ENCODE measurements around the gene PROM1. TPM values are rescaled to one million over a fixed set of nuclear protein-coding genes. Genes with fewer than 3 reads are reported as not detected.

The PROM1 gene
- total RNA-seq, 5 donors from 2014 or later (not counting 1 experiment from before 2014, with no cell fraction given): 0.38 to 2.0 (median 1.4) TPM

- Mint-ChIP-seq H3K36me3 (no peaks in the 10 kb centered on the region), H3K4me1 (no peaks in the 10 kb centered on the region), H3K27ac (no peak overlapping the region), H3K27me3 (peaks cover 26 to 32% of the 10 kb centered on the region in 2 donors), H3K9me3 (no peaks in the 10 kb centered on the region), H3K4me3 (no peak overlapping the region)
- DNase-seq (no peak), ATAC-seq (replicated peaks in 1 of 4) (no peak)
- POLR2A ChIA-PET: no interaction called here
- no peak overlapping the region for H3K27ac ChIP-seq (ENCODE audit: low read length)
- 76% methylated on average over 4 of the region's 5 CpGs for WGBS (ENCODE audit: insufficient coverage)
- no peaks in the 10 kb centered on the region for H3K9me3 ChIP-seq
- CTCF ChIA-PET: interaction anchor here in 1 of 2 donors (0.5 kb wide), 1 partner anchor 503 kb away, joined by 3 read pairs; no protein-coding TSS in a partner anchor
- H3K36me3 ChIP-seq (ENCODE audit: control insufficient read depth in 2 of 2, extremely low read depth in 1 of 2, insufficient read depth in 1 of 2, low read length in 1 of 2): no peaks in the 10 kb centered on the region
- H3K4me1 ChIP-seq (ENCODE audit: control insufficient read depth in 1 of 2, extremely low read depth in 1 of 2, insufficient read depth in 2 of 2, low read length in 2 of 2): no peaks in the 10 kb centered on the region
- H3K27me3 ChIP-seq (replicated peaks in 1 of 2; ENCODE audit: control insufficient read depth in 2 of 2, extremely low read depth in 1 of 2, insufficient read depth in 2 of 2, low read length in 1 of 2): peaks cover 0 to 14% of the 10 kb centered on the region in 2 experiments
- no peak overlapping the region for H3K4me3 ChIP-seq (ENCODE audit: control insufficient read depth in 1 of 2, extremely low read depth in 1 of 2, low read length in 1 of 2)
These were observed 31.8 kb downstream of the PROM1 start for GRCh38 chr4:16051980-16052379.

DNA sequence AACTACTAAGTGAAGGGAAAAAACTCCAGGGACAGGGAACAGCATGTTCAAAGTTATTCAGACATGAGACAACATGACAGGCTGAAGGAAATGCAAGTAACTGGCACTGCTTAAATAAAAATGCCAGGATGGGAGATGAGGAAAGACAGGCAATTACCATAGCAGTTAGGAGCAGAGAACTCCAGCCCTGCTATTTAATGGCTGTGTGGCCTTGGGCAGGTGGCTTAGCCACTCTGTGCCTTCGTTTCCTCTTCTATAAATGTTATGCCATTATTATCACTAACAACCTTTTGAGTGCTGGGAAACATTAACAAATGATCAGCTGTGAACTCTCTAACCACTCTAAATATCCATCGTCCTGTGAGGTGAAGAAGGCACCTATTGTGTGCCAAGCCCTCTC is 32.7 kb downstream of the PROM1 start:
- no peaks in the 10 kb centered on the region for H3K9me3 ChIP-seq
- DNase-seq (no peak), ATAC-seq (replicated peaks in 1 of 4) (no peak)
- Mint-ChIP-seq H3K4me1 (no peaks in the 10 kb centered on the region), H3K27me3 (peaks cover 20 to 26% of the 10 kb centered on the region in 2 donors), H3K36me3 (no peaks in the 10 kb centered on the region), H3K27ac (no peak overlapping the region), H3K4me3 (no peak overlapping the region), H3K9me3 (no peaks in the 10 kb centered on the region)
- CTCF ChIA-PET: no interaction called here
- peaks cover 0 to 11% of the 10 kb centered on the region in 2 experiments for H3K27me3 ChIP-seq (replicated peaks in 1 of 2; ENCODE audit: control insufficient read depth in 2 of 2, extremely low read depth in 1 of 2, insufficient read depth in 2 of 2, low read length in 1 of 2)
- no peak overlapping the region for H3K4me3 ChIP-seq (ENCODE audit: control insufficient read depth in 1 of 2, extremely low read depth in 1 of 2, low read length in 1 of 2)
- WGBS (ENCODE audit: insufficient coverage): no CpG with 5 or more reads among the region's 2 CpGs
- no peaks in the 10 kb centered on the region for H3K36me3 ChIP-seq (ENCODE audit: control insufficient read depth in 2 of 2, extremely low read depth in 1 of 2, insufficient read depth in 1 of 2, low read length in 1 of 2)
- POLR2A ChIA-PET: no interaction called here
- H3K4me1 ChIP-seq (ENCODE audit: control insufficient read depth in 1 of 2, extremely low read depth in 1 of 2, insufficient read depth in 2 of 2, low read length in 2 of 2): no peaks in the 10 kb centered on the region
- no peak overlapping the region for H3K27ac ChIP-seq (ENCODE audit: low read length)

- Histone ChIP-seq H3K4me1 (ENCODE audit: control insufficient read depth in 1 of 2, extremely low read depth in 1 of 2, insufficient read depth in 2 of 2, low read length in 2 of 2) (no peaks in the 10 kb centered on the region), H3K4me3 (ENCODE audit: control insufficient read depth in 1 of 2, extremely low read depth in 1 of 2, low read length in 1 of 2) (no peak overlapping the region), H3K27me3 (replicated peaks in 1 of 2; ENCODE audit: control insufficient read depth in 2 of 2, extremely low read depth in 1 of 2, insufficient read depth in 2 of 2, low read length in 1 of 2) (peaks cover 0 to 11% of the 10 kb centered on the region in 2 experiments), H3K9me3 (no peaks in the 10 kb centered on the region), H3K27ac (ENCODE audit: low read length) (no peak overlapping the region), H3K36me3 (ENCODE audit: control insufficient read depth in 2 of 2, extremely low read depth in 1 of 2, insufficient read depth in 1 of 2, low read length in 1 of 2) (no peaks in the 10 kb centered on the region)
- ATAC-seq (replicated peaks in 1 of 4) (no peak), DNase-seq (no peak)
- WGBS (ENCODE audit: insufficient coverage): no CpG with 5 or more reads among the region's 1 CpG
- Mint-ChIP-seq H3K27ac (no peak overlapping the region), H3K4me1 (no peaks in the 10 kb centered on the region), H3K36me3 (no peaks in the 10 kb centered on the region), H3K27me3 (peaks cover 16 to 22% of the 10 kb centered on the region in 2 donors), H3K4me3 (no peak overlapping the region), H3K9me3 (no peaks in the 10 kb centered on the region)
- ChIA-PET CTCF (no interaction called here), POLR2A (no interaction called here)
These were observed 33.2 kb downstream of the PROM1 start for GRCh38 chr4:16050669-16051068.

DNA sequence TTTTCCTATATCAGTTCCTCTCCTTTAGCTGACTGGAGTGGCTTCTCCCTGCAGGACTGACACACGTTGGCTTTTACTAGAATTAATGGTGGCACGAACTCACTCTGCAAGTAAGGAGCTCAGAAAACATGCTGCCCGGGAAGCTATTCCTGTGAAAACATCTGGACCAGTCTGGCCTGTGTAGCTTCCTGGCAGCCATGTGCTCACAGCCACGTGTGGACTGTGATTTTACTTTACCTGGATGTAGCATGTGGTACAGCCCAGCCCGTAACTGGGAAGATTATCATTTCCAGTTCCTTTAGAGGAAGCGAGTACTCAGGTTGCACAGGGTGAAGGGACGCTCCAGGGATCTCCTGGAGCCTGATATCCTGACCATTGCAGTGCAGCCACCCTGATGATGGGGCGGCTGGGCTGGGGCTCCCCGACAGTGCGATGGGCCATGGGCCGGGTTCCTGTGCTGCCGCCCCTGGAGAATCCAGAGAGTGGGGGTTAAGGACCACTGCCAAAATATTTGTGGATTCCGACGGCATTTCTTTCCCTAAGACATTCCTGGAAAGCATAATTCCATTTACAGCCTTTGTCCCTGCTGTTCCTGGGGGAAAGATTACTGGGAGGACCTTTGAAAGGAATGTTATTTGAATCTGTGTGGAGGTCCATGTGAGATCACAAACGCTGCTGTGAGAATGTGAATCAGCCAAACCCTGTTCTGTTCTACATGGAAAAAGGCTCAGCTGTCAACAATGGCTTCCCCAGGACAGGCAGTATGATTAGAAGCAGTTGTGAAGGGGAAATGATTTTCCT is 35.0 kb downstream of the PROM1 start:
- ChIA-PET POLR2A (no interaction called here), CTCF (no interaction called here)
- H3K36me3 ChIP-seq (ENCODE audit: control insufficient read depth in 2 of 2, extremely low read depth in 1 of 2, insufficient read depth in 1 of 2, low read length in 1 of 2): no peaks in the 10 kb centered on the region
- Mint-ChIP-seq H3K4me1 (no peaks in the 10 kb centered on the region), H3K36me3 (no peaks in the 10 kb centered on the region), H3K27me3 (peaks cover 5 to 12% of the 10 kb centered on the region in 2 donors), H3K9me3 (no peaks in the 10 kb centered on the region), H3K4me3 (no peak overlapping the region), H3K27ac (no peak overlapping the region)
- H3K9me3 ChIP-seq: no peaks in the 10 kb centered on the region
- no peak overlapping the region for H3K4me3 ChIP-seq (ENCODE audit: control insufficient read depth in 1 of 2, extremely low read depth in 1 of 2, low read length in 1 of 2)
- no peaks in the 10 kb centered on the region for H3K4me1 ChIP-seq (ENCODE audit: control insufficient read depth in 1 of 2, extremely low read depth in 1 of 2, insufficient read depth in 2 of 2, low read length in 2 of 2)
- DNase-seq: no peak
- no peak for ATAC-seq (replicated peaks in 1 of 4)
- peaks cover 0 to 11% of the 10 kb centered on the region in 2 experiments for H3K27me3 ChIP-seq (replicated peaks in 1 of 2; ENCODE audit: control insufficient read depth in 2 of 2, extremely low read depth in 1 of 2, insufficient read depth in 2 of 2, low read length in 1 of 2)
- H3K27ac ChIP-seq (ENCODE audit: low read length): no peak overlapping the region
- WGBS (ENCODE audit: insufficient coverage): 79% methylated on average over 9 of the region's 15 CpGs

DNA sequence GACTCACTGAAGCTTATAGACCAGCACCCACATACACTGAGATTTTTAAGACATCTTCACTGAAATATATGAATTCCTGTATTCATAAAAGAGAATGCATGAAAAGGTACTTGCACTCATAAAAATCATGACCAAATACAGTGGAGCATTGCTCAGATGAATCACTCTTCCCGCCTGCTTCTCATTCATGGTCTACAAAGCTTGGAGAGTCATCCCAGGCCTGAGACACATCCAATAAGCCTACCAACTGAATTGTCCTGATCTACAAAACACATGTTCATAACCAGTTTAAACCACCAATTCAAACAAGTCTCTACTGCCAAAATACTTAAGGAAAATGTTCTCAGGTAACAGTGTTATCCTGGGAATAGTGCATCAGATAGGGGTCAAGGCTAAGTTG is 38.1 kb downstream of the PROM1 start:
- POLR2A ChIA-PET: no interaction called here
- H3K27me3 ChIP-seq (replicated peaks in 1 of 2; ENCODE audit: control insufficient read depth in 2 of 2, extremely low read depth in 1 of 2, insufficient read depth in 2 of 2, low read length in 1 of 2): peaks cover 0 to 4% of the 10 kb centered on the region in 2 experiments
- Mint-ChIP-seq H3K4me3 (no peak overlapping the region), H3K27ac (no peak overlapping the region), H3K27me3 (peaks cover 2 to 4% of the 10 kb centered on the region in 2 donors), H3K4me1 (no peaks in the 10 kb centered on the region), H3K9me3 (no peaks in the 10 kb centered on the region), H3K36me3 (no peaks in the 10 kb centered on the region)
- DNase-seq (no peak), ATAC-seq (replicated peaks in 1 of 4) (no peak)
- H3K4me1 ChIP-seq (ENCODE audit: control insufficient read depth in 1 of 2, extremely low read depth in 1 of 2, insufficient read depth in 2 of 2, low read length in 2 of 2): no peaks in the 10 kb centered on the region
- H3K36me3 ChIP-seq (ENCODE audit: control insufficient read depth in 2 of 2, extremely low read depth in 1 of 2, insufficient read depth in 1 of 2, low read length in 1 of 2): no peaks in the 10 kb centered on the region
- CTCF ChIA-PET: interaction anchor here in 1 of 2 donors (0.6 kb wide), 1 partner anchor 25 kb away, joined by 4 read pairs; no protein-coding TSS in a partner anchor
- H3K4me3 ChIP-seq (ENCODE audit: control insufficient read depth in 1 of 2, extremely low read depth in 1 of 2, low read length in 1 of 2): no peak overlapping the region
- 100% methylated on average over 1 of the region's 1 CpG for WGBS (ENCODE audit: insufficient coverage)
- no peak overlapping the region for H3K27ac ChIP-seq (ENCODE audit: low read length)
- no peaks in the 10 kb centered on the region for H3K9me3 ChIP-seq

GRCh38 chr4:16043642-16044498 is 40.0 kb downstream of the PROM1 start:
- ChIA-PET POLR2A (no interaction called here), CTCF (no interaction called here)
- peaks cover 2 to 6% of the 10 kb centered on the region in 2 donors for H3K27me3 Mint-ChIP-seq
- no peak overlapping the region for H3K4me3 Mint-ChIP-seq
- no peak overlapping the region for H3K27ac Mint-ChIP-seq
- ATAC-seq (replicated peaks in 1 of 4): no peak
- no peaks in the 10 kb centered on the region for H3K36me3 Mint-ChIP-seq
- Histone ChIP-seq H3K9me3 (no peaks in the 10 kb centered on the region), H3K4me1 (ENCODE audit: control insufficient read depth in 1 of 2, extremely low read depth in 1 of 2, insufficient read depth in 2 of 2, low read length in 2 of 2) (no peaks in the 10 kb centered on the region), H3K27me3 (replicated peaks in 1 of 2; ENCODE audit: control insufficient read depth in 2 of 2, extremely low read depth in 1 of 2, insufficient read depth in 2 of 2, low read length in 1 of 2) (no peaks in the 10 kb centered on the region), H3K27ac (ENCODE audit: low read length) (no peak overlapping the region), H3K36me3 (ENCODE audit: control insufficient read depth in 2 of 2, extremely low read depth in 1 of 2, insufficient read depth in 1 of 2, low read length in 1 of 2) (no peaks in the 10 kb centered on the region), H3K4me3 (ENCODE audit: control insufficient read depth in 1 of 2, extremely low read depth in 1 of 2, low read length in 1 of 2) (no peak overlapping the region)
- DNase-seq: no peak
- no peaks in the 10 kb centered on the region for H3K9me3 Mint-ChIP-seq
- H3K4me1 Mint-ChIP-seq: no peaks in the 10 kb centered on the region
- 82% methylated on average over 2 of the region's 11 CpGs for WGBS (ENCODE audit: insufficient coverage)
